HFFc6 (cell line): ENCODE results near the gene GBA2. TPM values are rescaled to one million over a fixed set of nuclear protein-coding genes. Genes with fewer than 3 reads are reported as not detected.

Source experiments
- DNase-seq: peaks from one replicate; pipeline ENCODE4 v3.0.0-alpha.2; 2018
- H3K27ac Mint-ChIP-seq: 2 replicates; pipeline ENCODE4 v1.8.0; 2020; ENCODE audit warnings: mild to moderate bottlenecking, mixed read lengths
- H3K27me3 Mint-ChIP-seq: 2 replicates; pipeline ENCODE4 v1.8.0; 2021; ENCODE audit warnings: mild to moderate bottlenecking, moderate library complexity, mixed read lengths; ENCODE audit not compliant: insufficient read depth
- H3K36me3 Mint-ChIP-seq: 2 replicates; pipeline ENCODE4 v1.8.0; 2021; ENCODE audit warnings: low read depth, mixed read lengths
- H3K4me1 Mint-ChIP-seq: 2 replicates; pipeline ENCODE4 v1.8.0; 2020; ENCODE audit warnings: low read depth, mixed read lengths
- H3K4me3 Mint-ChIP-seq: 2 replicates; pipeline ENCODE4 v1.8.0; 2020; ENCODE audit warnings: mild to moderate bottlenecking, moderate library complexity, mixed read lengths
- H3K9me3 Mint-ChIP-seq: 2 replicates; pipeline ENCODE4 v1.8.0; 2020; ENCODE audit warnings: mild to moderate bottlenecking, mixed read lengths
- CTCF ChIP-seq: fragments of 200-600 bp; sonication (generic); IDR thresholded peaks from 2 replicates; pipeline ENCODE4 v1.5.0; 2021; ENCODE audit warnings: antibody characterized with exemption, mild to moderate bottlenecking
- total RNA-seq, 6 experiments: library from RNA; stranded (reverse); fragmentation: NEBNext Ultra II Directional; extraction: Animal tissue kit (Norgen Biotek cat#: 25700); gene quantifications; 2 replicates in 1 of 6; 3 replicates in 5 of 6; pipeline ENCODE4 v1.2.3, GENCODE V29; 2021

The GBA2 gene
- total RNA-seq, 6 experiments from 2014 or later = 22.9 to 25.7 (median 24.0) TPM

GRCh38 chr9:35723908-35724307 is 25.1 kb downstream of the GBA2 start:
- DNase-seq = no peak
- no peak overlapping the region for H3K4me3 Mint-ChIP-seq
- H3K27me3 Mint-ChIP-seq = peaks cover 2% of the 10 kb centered on the region
- peaks cover 53% of the 10 kb centered on the region for H3K36me3 Mint-ChIP-seq
- H3K27ac Mint-ChIP-seq = peak overlapping the region; percentile 20
- peaks cover 39% of the 10 kb centered on the region for H3K4me1 Mint-ChIP-seq
- TF ChIP-seq CTCF = no peak
- no peaks in the 10 kb centered on the region for H3K9me3 Mint-ChIP-seq

- H3K36me3 Mint-ChIP-seq = peaks cover 54% of the 10 kb centered on the region
Observed at GRCh38 chr9:35723426-35723825, 25.6 kb downstream of the GBA2 start.

GRCh38 chr9:35719546-35719945 is 29.5 kb downstream of the GBA2 start:
- Mint-ChIP-seq H3K27me3 (peaks cover 2% of the 10 kb centered on the region), H3K27ac (peak overlapping the region; percentile 78), H3K36me3 (peaks cover 78% of the 10 kb centered on the region), H3K9me3 (no peaks in the 10 kb centered on the region), H3K4me1 (peaks cover 48% of the 10 kb centered on the region), H3K4me3 (no peak overlapping the region)
- no peak for DNase-seq
- TF ChIP-seq CTCF = no peak

More at GRCh38 chr9:35723426-35723825, 25.6 kb downstream of the GBA2 start:
- no peaks in the 10 kb centered on the region for H3K9me3 Mint-ChIP-seq
- H3K4me3 Mint-ChIP-seq = no peak overlapping the region
- H3K4me1 Mint-ChIP-seq = peaks cover 39% of the 10 kb centered on the region
- H3K27ac Mint-ChIP-seq = peak overlapping the region; percentile 20; the same call in 1 of the 2 replicates
- no peak for DNase-seq
- TF ChIP-seq CTCF = no peak
- H3K27me3 Mint-ChIP-seq = peaks cover 2% of the 10 kb centered on the region

- H3K4me1 Mint-ChIP-seq = peaks cover 44% of the 10 kb centered on the region
- H3K27me3 Mint-ChIP-seq = peaks cover 2% of the 10 kb centered on the region
- H3K9me3 Mint-ChIP-seq = no peaks in the 10 kb centered on the region
- H3K27ac Mint-ChIP-seq = peak overlapping the region; percentile 78
- DNase-seq = no peak
- no peak overlapping the region for H3K4me3 Mint-ChIP-seq
- peaks cover 74% of the 10 kb centered on the region for H3K36me3 Mint-ChIP-seq
- TF ChIP-seq CTCF = no peak
Observed at GRCh38 chr9:35718721-35719511, 30.1 kb downstream of the GBA2 start.

GRCh38 chr9:35717132-35717870 is 31.7 kb downstream of the GBA2 start:
- Mint-ChIP-seq H3K4me1 (peaks cover 35% of the 10 kb centered on the region), H3K27me3 (peaks cover 2% of the 10 kb centered on the region), H3K4me3 (no peak overlapping the region), H3K9me3 (no peaks in the 10 kb centered on the region), H3K27ac (no peak overlapping the region; the same call in 1 of the 2 replicates), H3K36me3 (peaks cover 64% of the 10 kb centered on the region)
- no peak for DNase-seq
- no peak for TF ChIP-seq CTCF
